GM12872 (cell line): Measurements from ENCODE around the gene SLCO3A1.

Source experiments
- CTCF ChIP-seq: IDR thresholded peaks from 3 replicates; pipeline ENCODE4 v1.5.1; 2011; ENCODE audit warnings: low read depth, mild to moderate bottlenecking, low read length, moderate library complexity; ENCODE audit not compliant: insufficient read depth

SLCO3A1 gene

DNA sequence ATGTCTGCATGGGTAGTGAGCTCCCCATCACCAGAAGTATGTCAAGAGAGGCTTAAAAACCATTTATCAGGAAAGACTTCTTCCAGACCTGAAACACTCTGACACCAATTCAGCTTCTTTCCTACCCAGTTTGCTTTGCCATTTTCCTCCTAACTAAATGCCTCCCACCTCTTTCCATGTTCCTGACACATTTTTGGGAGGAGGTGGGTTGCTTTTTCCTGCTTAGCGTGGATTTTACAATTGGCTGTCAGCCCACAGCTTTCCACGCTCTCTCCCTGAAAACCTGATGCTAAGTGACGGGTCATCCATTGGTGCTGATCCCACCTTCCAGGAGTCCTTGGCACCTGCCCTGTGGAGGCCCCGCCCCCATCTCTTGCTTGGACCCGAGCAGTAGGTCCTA, 275.3 kb downstream of the SLCO3A1 start:
- TF ChIP-seq CTCF = no peak

DNA sequence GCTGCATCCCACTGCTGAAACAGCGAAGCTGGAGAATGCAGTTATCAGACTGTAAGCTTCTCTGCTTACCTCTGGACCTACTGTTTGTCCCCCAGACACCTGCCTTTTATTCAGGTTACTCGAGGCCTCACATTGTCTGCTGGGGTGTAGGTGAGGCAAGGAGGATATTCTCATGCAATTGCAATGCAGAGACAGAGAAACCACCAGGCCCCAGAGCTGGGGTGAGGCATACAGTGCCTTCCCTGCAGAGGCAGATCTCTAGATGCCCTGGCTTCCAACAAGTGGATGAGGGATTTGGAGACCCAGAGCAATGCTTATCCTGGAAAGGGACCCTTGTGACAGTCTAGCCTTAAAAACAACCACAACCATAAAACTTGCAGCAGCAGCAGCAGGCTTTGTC, 276.7 kb downstream of the SLCO3A1 start:
- TF ChIP-seq CTCF = no peak

DNA sequence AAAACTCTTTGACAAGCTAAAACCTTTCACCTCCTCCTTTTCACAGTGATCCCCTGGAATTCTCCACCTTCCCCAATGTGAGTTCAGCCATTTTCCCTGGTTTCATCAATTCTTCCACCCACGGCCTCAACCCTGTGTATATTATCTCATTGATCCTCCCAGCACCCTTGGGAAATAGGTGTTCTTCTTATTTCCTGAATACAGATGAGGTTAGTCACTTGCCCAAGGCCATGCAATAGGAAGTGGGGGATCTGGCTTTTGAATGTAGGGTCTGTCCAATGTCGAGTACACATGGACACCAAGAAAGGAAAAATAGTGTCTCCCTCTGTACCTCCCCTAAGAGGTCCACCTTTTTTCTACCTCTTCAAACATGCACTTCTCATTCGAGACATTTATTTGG, 277.4 kb downstream of the SLCO3A1 start:
- TF ChIP-seq CTCF = no peak

- no peak for TF ChIP-seq CTCF
Observed at GRCh38 chr15:92132982-92133755, 279.7 kb downstream of the SLCO3A1 start.

- TF ChIP-seq CTCF = no peak
Observed at GRCh38 chr15:92140796-92141195, 287.3 kb downstream of the SLCO3A1 start.

GRCh38 chr15:92141607-92142006, 288.1 kb downstream of the SLCO3A1 start:
- no peak for TF ChIP-seq CTCF

DNA sequence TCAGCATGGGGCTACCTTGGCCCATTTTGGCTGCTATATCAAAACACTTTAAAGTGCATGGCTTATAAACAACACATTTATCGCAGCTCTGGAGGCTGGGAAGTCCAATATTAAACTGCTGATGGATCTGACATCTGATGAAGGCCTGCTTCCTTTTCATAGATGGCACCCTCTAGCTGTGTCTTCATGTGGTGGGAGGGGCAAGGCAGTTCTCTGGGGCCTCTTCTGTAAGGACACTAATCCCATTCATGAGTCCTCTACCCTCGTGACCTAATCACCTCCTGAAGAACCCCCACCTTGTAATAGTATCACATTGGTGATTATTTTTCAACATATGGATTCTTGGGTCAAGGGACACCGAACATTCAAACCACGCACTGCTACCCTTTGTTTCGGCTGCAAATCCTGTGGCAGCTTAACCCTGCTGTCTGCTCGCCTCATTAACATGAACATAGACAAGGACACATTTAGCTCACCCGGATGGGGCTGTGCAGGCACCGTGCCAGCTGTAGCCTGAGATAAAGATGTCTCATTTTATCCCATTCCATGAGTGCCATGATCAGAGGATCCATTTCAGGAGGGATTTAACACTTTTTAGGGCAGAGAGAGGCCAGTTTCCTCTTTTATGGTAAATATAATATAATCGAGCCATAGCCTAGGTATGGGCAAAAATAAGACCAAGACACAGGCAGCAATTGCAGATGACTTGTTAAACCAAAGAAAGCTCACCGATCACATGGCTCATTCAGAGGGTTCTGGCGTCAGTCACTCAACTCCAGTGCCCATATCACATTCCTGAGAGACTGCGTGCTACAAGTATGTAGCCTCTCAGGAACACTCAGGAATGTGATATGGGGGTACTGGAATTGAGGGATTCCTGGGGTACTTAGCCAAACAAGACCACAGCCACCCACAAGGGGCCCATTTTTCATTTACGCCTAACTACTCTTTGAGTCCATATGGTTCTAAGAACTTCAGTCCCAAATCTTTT, 289.0 kb downstream of the SLCO3A1 start:
- TF ChIP-seq CTCF = no peak
